Measurements from ENCODE around the gene FAM13B.

DNA sequence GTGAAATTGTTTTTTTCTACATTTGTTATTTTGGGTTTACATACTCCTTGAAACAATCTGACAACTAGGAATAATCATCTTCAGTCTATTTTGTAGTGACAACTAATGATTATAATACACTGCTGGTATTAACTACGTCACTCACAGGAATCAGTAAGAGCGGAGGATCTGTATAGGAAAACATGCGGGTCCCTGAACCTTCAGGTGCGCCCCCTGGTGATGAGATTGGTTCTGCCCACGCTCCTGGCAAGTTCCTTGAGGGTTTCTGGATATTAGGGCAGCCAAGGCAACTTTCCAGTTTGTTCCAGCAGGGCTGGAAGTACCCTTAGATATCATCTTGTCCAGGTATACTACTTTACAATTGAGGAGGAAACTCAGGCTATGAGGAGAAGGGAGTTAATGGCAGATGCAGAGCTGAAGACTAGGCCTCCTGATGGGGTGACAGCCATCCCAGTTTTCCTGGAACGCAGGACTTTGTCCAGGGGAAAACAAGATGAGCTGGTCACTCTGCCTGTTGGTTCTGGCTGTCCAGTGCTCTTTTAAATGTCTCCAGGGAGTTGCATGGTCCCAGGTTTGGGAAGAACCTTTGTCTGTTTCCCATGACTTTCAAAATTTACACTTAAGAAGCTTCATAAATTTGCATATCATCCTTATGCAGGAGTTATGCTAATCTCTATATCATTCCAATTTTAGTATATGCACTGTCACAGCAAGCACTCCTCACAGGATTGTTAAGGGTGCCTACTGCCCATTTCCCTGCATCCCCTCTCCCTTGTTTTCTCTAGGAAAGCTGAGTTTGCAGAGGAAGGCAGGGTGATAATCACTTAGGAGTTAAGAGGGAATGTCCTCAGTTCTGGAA is 36.1 kb upstream of the FAM13B start:
- TF ChIP-seq, protein P1, sequence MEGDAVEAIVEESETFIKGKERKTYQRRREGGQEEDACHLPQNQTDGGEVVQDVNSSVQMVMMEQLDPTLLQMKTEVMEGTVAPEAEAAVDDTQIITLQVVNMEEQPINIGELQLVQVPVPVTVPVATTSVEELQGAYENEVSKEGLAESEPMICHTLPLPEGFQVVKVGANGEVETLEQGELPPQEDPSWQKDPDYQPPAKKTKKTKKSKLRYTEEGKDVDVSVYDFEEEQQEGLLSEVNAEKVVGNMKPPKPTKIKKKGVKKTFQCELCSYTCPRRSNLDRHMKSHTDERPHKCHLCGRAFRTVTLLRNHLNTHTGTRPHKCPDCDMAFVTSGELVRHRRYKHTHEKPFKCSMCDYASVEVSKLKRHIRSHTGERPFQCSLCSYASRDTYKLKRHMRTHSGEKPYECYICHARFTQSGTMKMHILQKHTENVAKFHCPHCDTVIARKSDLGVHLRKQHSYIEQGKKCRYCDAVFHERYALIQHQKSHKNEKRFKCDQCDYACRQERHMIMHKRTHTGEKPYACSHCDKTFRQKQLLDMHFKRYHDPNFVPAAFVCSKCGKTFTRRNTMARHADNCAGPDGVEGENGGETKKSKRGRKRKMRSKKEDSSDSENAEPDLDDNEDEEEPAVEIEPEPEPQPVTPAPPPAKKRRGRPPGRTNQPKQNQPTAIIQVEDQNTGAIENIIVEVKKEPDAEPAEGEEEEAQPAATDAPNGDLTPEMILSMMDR (IDR thresholded peaks at IDR 0.05; ENCODE audit: insufficient read depth, low read length, poor library complexity, severe bottlenecking) = peak; percentile 88
- TF ChIP-seq EZH2phosphoT487 (conservative IDR thresholded peaks at IDR 0.05; ENCODE audit: low read length) = no peak

Data from SU-DHL-6 (cell line).